ENCODE data around the gene MYRIP.

The MYRIP gene

GRCh38 chr3:40143283-40144090 is 334.1 kb downstream of the MYRIP start:
- DNase-seq: no peak

DNA sequence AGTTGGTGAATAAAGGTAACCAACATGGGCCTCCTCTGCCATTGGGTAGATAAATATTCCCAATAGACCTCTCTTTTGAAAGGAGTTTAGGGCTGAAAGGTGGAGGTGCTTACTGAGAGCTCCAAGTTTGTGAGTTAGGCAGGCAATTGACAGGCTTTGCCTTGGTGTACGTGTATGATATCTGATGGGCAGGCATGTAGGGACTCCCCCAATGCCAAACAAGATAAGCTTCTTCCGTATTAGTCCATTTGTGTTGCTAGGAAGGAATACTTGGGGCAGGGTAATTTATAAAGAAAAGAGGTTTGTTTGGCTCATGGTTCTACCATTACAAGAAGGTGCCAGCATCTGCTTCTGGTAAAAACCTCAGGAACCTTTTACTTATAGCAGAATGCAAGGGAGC is 339.4 kb downstream of the MYRIP start:
- no peak for DNase-seq

- DNase-seq: no peak
Observed at GRCh38 chr3:40152482-40153133, 343.2 kb downstream of the MYRIP start.

- no peak for DNase-seq
Observed at GRCh38 chr3:40160933-40161332, 351.5 kb downstream of the MYRIP start.

- no peak for DNase-seq
Observed at GRCh38 chr3:40162616-40163015, 353.2 kb downstream of the MYRIP start.

DNA sequence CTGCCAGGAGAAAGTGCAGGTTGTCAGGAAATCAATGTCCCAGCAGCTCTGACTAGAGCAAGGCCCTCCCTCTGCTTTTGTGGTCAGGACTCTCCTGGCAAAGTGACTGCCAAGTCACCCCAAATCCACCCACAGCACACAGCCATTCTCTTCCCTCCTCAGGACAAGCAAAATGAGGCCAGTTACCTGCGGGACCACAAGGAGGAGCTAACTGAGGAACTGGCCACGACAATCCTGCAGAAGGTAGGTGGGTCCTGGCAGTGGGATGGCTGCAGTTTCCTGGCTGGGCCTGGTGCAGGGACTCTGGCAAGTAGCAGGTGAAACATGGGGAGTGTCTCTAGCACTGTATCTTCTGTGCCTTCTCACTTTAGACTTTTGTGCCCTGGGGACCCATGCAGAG is 357.6 kb downstream of the MYRIP start:
- DNase-seq: no peak

DNA sequence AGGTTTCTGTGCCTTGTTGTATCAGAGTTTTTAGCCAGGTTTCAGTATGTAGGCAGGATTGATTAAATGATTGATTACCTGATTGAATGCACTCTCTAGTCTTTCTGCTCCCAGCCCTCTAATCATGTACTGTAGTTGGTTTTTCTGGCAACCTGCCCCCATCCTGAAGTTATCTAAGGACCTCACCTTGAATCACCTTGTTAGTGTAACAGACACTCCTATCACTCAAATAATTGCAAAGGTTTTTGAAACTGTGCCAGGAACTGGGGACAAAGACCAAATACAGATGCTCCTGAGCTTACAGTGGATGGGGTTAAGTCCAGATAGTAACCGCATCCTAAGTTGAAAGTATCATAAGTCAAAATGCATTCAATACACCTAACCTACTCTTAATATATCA is 358.5 kb downstream of the MYRIP start:
- DNase-seq: no peak

- no peak for DNase-seq
Observed at GRCh38 chr3:40169983-40170382, 360.6 kb downstream of the MYRIP start.

DNA sequence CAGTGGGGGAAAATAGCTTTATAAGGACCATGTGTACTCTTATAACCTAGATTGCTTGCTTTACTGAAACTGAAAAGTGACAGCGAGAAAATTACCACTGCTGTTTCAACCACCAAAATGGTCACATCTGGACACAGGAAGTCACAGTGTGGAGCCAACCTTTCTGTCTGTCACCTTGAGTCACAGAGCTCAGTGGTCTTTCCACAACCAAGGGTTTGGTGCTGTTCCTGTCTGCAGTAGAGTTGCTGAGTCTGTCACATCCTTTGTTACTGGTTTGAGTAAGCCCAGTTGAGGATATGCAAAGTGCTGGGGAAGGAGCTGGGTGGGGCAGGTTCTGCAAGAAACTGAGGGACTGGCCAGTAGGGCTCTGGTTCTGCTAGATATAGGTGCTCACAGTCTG is 361.0 kb downstream of the MYRIP start:
- DNase-seq: no peak

DNA sequence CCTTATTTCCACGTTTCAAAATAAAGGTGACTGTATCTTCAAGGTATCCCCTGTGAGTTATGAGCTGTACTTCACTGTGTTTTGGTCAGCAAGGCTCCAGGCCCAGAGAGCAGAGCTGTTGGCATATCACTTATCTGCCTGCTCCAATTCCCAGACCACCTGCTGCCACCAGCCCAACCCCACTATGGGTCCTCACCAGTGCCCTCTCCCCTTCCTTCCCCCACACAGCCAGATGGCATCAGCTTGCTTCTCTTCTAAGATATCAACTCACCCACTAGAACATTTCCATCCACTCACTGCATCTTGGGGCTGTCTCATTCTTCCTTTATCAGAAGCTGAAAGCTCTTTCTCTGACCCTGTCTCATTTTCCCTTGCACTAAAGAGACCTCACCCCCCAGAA is 363.2 kb downstream of the MYRIP start:
- no peak for DNase-seq

- DNase-seq: no peak
Observed at GRCh38 chr3:40173227-40173721, 363.9 kb downstream of the MYRIP start.

DNA sequence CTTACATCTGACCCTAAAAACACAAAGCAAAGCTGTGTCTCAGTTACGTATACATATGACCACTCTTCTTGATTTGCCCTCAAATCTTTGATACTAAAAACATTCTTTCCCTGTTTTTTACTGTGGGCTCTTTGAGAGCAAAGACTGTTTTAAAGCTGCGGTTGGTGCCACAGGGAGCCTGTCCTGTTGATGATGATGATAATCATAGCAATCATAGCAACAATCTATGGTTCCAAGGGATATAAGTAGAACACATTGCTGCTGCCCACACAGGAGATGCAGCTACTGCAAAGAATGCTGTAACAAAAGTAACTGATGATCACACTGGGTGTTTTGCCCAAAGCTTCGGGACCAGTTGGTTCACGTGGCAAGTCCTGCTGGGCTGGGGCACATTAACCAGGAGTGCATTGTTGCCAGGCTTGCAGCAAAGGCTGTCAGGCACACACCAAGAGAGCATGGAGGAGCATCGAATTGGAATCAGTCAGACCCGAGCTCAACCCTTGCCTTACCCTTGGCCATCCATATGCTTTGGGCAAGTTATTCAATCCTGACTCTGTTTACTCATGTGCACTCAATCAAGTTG is 368.7 kb downstream of the MYRIP start:
- no peak for DNase-seq

GRCh38 chr3:40179016-40179415 is 369.6 kb downstream of the MYRIP start:
- DNase-seq: peak; percentile 28 to 46

GRCh38 chr3:40181182-40181581 is 371.8 kb downstream of the MYRIP start:
- no peak for DNase-seq

DNA sequence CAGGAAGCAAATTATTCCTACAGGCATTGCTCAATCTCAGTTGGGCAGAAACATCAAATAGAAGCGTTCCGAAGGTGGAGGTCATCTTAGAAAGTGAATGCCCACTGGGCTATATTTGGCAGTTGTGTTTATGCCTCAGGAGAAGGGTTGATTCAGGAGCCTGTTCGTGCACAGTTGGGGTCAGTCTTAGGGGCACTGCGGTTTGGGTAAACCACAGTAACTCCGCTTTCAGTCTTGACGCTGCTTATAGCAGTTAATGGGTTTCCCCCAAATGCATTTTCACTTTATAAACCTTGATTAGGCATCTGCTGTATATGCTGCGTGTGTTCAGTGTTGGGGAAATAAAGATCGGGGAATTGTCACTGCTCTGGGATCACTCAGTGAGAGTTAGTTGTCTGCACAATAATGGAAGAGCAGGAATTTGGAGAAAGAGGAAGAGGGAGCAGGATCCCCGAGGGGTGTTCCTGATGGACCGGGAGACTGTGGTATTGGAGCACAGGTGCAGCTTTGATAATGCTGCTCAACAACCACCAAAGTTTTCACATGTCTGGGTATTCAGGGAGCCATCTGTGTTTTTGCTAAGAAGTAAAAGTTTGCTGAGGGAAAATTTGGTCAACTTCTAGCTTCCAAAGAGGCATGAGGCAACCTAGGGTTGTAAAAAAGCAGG is 375.8 kb downstream of the MYRIP start:
- no peak for DNase-seq

DNA sequence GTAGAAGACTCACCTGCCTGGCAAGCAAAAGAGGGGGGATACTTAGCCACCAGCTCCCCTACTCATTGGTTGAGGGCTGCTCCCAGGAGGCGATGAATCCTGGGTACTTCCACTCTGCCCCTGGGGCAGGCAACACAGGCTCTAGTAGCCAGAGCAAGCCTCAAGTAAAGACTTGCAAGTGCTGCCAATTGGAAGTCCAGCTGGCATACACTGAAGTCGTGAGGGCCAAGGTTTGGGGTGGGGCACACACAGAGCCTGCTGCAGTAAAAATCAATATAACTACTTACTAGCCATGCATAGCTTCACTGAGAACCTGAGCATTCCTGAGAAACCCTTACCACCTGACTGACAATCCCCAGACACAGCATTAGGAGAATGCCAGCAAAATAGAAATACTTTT is 377.1 kb downstream of the MYRIP start:
- DNase-seq: no peak

DNA sequence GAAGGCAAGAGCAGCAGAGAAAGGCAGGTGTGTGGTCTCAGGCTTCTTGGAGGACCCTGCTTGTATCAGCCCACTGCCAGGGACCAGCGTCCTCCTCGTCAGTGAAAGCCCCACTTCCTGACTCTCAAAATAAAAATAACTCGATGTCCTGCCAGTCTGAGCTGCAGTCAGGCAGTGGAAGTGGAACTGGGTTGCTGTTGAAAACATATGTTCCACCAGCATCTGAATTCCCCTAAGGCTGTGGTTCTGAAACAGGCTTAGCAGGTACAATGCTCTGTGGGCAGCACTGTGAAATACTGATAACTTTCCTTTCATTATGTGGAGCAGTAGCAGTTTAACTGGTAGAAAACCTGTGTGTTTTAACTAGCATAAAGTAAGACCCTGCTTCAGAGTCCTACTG is 378.5 kb downstream of the MYRIP start:
- no peak for DNase-seq

DNA sequence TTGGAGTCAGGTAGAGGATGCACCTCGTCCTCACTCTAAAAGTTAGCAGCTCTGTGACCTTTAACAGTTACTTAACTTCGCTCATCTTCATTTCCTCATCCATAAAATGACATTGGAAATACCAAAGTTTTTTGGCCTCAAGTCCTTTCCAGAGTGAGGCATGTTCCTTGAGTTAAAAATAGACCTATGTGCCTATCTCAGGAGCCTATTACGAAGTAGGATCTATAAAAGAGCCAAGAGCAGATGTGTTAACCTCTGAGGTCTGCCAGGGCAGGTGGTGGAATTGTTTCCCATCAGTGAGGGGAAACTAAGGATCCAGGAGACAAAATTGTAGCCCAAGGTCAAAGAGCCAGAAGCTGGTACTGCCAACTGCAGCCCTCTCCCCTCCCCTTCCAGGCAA is 379.7 kb downstream of the MYRIP start:
- DNase-seq: no peak

DNA sequence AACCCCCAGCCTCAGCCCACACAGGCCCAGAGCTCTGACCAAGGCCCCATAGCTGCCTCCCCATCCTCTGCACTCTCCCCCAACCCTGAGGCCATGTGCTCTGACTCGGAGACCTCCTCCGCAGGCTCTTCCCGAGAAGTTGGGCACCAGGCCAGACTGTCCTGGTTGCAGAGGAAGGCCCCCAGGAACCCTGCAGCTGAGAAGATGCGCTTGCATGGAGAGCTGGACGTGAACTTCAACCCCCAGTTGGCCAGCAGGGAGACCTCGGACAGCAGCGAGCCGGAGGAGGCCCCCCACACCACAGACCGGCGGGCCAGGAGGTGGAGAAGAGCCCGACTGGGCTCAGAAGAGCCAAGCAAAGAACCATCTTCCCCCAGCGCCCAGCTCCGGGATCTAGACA is 380.6 kb downstream of the MYRIP start:
- DNase-seq: no peak

GRCh38 chr3:40191251-40191650 is 381.8 kb downstream of the MYRIP start:
- DNase-seq: no peak

DNA sequence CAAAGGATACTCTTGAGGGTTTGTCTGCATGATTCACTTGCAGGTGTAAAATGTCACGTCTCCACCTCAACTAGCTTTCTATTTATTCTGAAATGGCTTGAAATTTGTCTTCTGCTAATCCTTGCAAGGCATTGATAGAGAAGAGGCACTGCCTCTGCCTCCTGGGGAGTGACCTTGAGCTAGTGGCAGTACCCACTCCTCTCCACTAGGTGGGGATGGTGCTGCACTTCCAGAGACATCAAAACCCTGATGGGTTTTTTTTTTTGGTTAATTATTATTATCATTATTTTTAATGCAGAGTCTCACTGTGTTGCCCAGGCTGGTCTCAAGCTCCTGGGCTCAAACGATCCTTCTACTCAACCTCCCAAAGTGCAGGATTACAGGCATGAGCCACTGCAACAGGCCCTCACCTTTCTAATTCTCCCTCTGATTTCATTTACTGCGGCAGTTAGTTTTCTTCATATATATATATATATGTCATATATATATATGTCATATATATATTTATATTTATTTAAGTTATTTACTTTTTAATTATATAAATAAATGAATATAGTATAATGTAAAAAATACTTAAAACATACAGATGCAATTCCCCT is 382.5 kb downstream of the MYRIP start:
- peak; percentile 47 to 48 for DNase-seq

- DNase-seq: no peak
Observed at GRCh38 chr3:40192628-40193027, 383.2 kb downstream of the MYRIP start.

- no peak for DNase-seq
Observed at GRCh38 chr3:40196966-40197365, 387.6 kb downstream of the MYRIP start.

All from activated CD4-positive, alpha-beta T cell treated with anti-CD3 and anti-CD28 coated beads, Interleukin-2, amount 50 U/mL, for 4 hours (primary cell).